GM12891 (cell line): Measurements from ENCODE around the gene PCED1B.

ENCODE experiments used
- DNase-seq: peaks from one replicate; pipeline ENCODE4 v3.0.0; 2011; ENCODE audit warnings: low spot score; ENCODE audit not compliant: insufficient read length
- FAIRE-seq: peaks from 2 replicates; lab custom pipeline; 2011; peaks lifted over from hg19 to GRCh38; lab: Jason Lieb, UNC
- PAX5 ChIP-seq: IDR thresholded peaks from 2 replicates; pipeline ENCODE4 v1.6.1; 2011; ENCODE audit warnings: low read length, moderate library complexity, mild to moderate bottlenecking; ENCODE audit not compliant: insufficient read depth, severe bottlenecking
- POLR2A ChIP-seq: IDR thresholded peaks from 2 replicates; pipeline ENCODE4 v1.6.1; 2011; ENCODE audit warnings: low read depth, low read length, control low read depth
- POLR2AphosphoS5 ChIP-seq: IDR thresholded peaks from 2 replicates; pipeline ENCODE4 v1.6.1; 2011; ENCODE audit warnings: low read depth, low read length, control low read depth
- POU2F2 ChIP-seq: IDR thresholded peaks from 2 replicates; pipeline ENCODE4 v1.6.1; 2011; ENCODE audit warnings: low read depth, mild to moderate bottlenecking, control low read depth, low read length, moderate library complexity
- SPI1 ChIP-seq: IDR thresholded peaks from 2 replicates; pipeline ENCODE4 v1.6.1; 2011; ENCODE audit warnings: low read depth, low read length, control low read depth
- TAF1 ChIP-seq: IDR thresholded peaks from 2 replicates; pipeline ENCODE4 v1.6.1; 2011; ENCODE audit warnings: low read depth, low read length, control low read depth

The PCED1B gene

GRCh38 chr12:47238669-47239114 lies 159.3 kb downstream of the PCED1B start:
- no peak for TF ChIP-seq PAX5
- FAIRE-seq (no peak), DNase-seq (no peak)

- DNase-seq (no peak), FAIRE-seq (no peak)
- no peak for TF ChIP-seq POU2F2
- no peak for TF ChIP-seq TAF1
- no peak for TF ChIP-seq PAX5
- no peak for TF ChIP-seq SPI1
- TF ChIP-seq POLR2AphosphoS5, result no peak
- TF ChIP-seq POLR2A, result no peak
Measured at GRCh38 chr12:47242426-47242825, 163.0 kb downstream of the PCED1B start.

GRCh38 chr12:47244835-47245234 lies 165.4 kb downstream of the PCED1B start:
- DNase-seq (no peak), FAIRE-seq (no peak)
- no peak for TF ChIP-seq TAF1
- TF ChIP-seq SPI1, result no peak
- no peak for TF ChIP-seq POLR2A
- no peak for TF ChIP-seq POLR2AphosphoS5
- no peak for TF ChIP-seq PAX5
- no peak for TF ChIP-seq POU2F2

- TF ChIP-seq POLR2AphosphoS5 (no peak), POU2F2 (no peak)
- FAIRE-seq (no peak), DNase-seq (no peak)
Measured at GRCh38 chr12:47245623-47246022, 166.2 kb downstream of the PCED1B start.

GRCh38 chr12:47247418-47247817 lies 168.0 kb downstream of the PCED1B start:
- TF ChIP-seq SPI1 (no peak), PAX5 (no peak)
- DNase-seq (no peak), FAIRE-seq (no peak)

- no peak for DNase-seq
- TF ChIP-seq PAX5 (no peak), POU2F2 (no peak), TAF1 (no peak), POLR2A (no peak), SPI1 (no peak), POLR2AphosphoS5 (no peak)
- FAIRE-seq, result no peak
Measured at GRCh38 chr12:47249082-47249481, 169.7 kb downstream of the PCED1B start.

GRCh38 chr12:47249719-47250357 lies 170.4 kb downstream of the PCED1B start:
- FAIRE-seq (no peak), DNase-seq (no peak)
- TF ChIP-seq TAF1 (no peak), POLR2A (no peak), POLR2AphosphoS5 (no peak), POU2F2 (no peak), SPI1 (no peak), PAX5 (no peak)

GRCh38 chr12:47251919-47252318 lies 172.5 kb downstream of the PCED1B start:
- TF ChIP-seq POLR2A (no peak), SPI1 (no peak), POU2F2 (no peak), TAF1 (no peak), POLR2AphosphoS5 (no peak), PAX5 (no peak)
- DNase-seq, result no peak
- no peak for FAIRE-seq

- TF ChIP-seq TAF1 (no peak), POU2F2 (no peak), POLR2A (no peak), PAX5 (no peak), POLR2AphosphoS5 (no peak)
- FAIRE-seq (no peak), DNase-seq (no peak)
Measured at GRCh38 chr12:47264951-47265350, 185.5 kb downstream of the PCED1B start.

GRCh38 chr12:47265391-47265790 lies 186.0 kb downstream of the PCED1B start:
- DNase-seq (no peak), FAIRE-seq (no peak)
- no peak for TF ChIP-seq POU2F2
- no peak for TF ChIP-seq POLR2AphosphoS5

GRCh38 chr12:47267571-47267970 lies 188.2 kb downstream of the PCED1B start:
- no peak for DNase-seq
- FAIRE-seq, result no peak
- TF ChIP-seq POU2F2 (no peak), PAX5 (no peak), SPI1 (no peak), POLR2AphosphoS5 (no peak), POLR2A (no peak), TAF1 (no peak)
